ENCODE measurements around the gene GPHN. TPM values are rescaled to one million over a fixed set of nuclear protein-coding genes. Genes with fewer than 3 reads are reported as not detected.

GPHN gene
- total and polyA plus RNA-seq, 2 of the 8 experiments (the other 6 are each of a cell fraction or from before 2014, with no cell fraction given), result 6.0 to 16.0 TPM

DNA sequence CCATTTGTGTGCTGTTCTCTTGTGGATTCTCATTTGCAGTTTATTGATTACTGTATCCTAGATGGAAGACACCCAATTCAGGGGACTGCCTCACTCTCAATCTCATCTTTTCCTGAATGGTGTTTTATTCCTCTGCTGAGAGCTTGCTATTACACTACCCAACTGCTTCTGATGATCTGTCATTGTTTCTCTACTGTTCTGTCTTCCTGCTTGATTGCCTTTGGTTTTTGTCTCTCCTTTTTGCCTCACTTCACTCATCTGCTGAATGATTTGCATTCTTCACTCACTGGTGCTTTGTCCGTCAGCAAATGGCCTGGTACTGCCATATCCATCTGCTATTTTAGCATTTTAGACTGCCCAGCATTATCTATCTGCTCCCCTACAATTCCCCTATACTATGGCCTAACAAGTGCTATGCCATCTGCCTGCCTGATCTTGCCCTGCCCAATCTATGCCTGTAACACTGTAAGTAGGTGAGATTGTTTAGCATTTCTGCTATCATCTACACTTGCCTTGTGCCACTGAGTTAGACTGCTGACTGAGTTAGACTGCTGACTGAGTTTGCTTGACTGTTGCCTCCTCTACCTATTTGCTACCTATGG, 335.1 kb downstream of the GPHN start:
- Histone ChIP-seq H3K36me3 (ENCODE audit: control insufficient read depth in 2 of 4, insufficient read depth in 4 of 4, low read length in 3 of 4) (no peaks in the 10 kb centered on the region), H2BK120ac (replicated peaks; ENCODE audit: low read depth, low read length) (peak overlapping the region; percentile 83), H4K20me1 (replicated peaks in 1 of 2; ENCODE audit: control insufficient read depth in 1 of 2, insufficient read depth in 2 of 2, low read length in 2 of 2) (peaks cover 0 to 3% of the 10 kb centered on the region in 2 experiments), H3K9ac (replicated peaks in 1 of 4; ENCODE audit: extremely low read depth in 1 of 4, low read depth in 3 of 4, low read length in 3 of 4) (0 out of 7 replicates have a peak overlapping the region, but pooled peaks of 1 of the 4 experiments have one; percentile 4), H4K5ac (ENCODE audit: insufficient read length, low read depth, low read length) (no peak overlapping the region), H3K27ac (ENCODE audit: low read depth, low read length) (no peak overlapping the region), H2BK12ac (ENCODE audit: low read depth, low read length) (no peak overlapping the region), H3K56ac (replicated peaks; ENCODE audit: insufficient read length, low read depth, low read length) (no peak overlapping the region), H3K4me2 (ENCODE audit: insufficient read depth in 1 of 2, low read depth in 2 of 2, low read length in 2 of 2) (no peak overlapping the region), H3K79me1 (ENCODE audit: low read depth, low read length) (no peaks in the 10 kb centered on the region), H2AK5ac (ENCODE audit: low read depth, low read length) (no peak overlapping the region), H3K4me1 (replicated peaks in 1 of 4; ENCODE audit: control insufficient read depth in 3 of 4, insufficient read depth in 4 of 4, low read length in 3 of 4) (no peaks in the 10 kb centered on the region; a peak in 1 of 7 replicates), H2BK15ac (ENCODE audit: low read length) (no peak overlapping the region), H2BK20ac (ENCODE audit: low read length) (no peak overlapping the region), H4K91ac (replicated peaks; ENCODE audit: insufficient read length, low read length) (no peak overlapping the region), H3K27me3 (replicated peaks in 1 of 4; ENCODE audit: control insufficient read depth in 3 of 4, extremely low read depth in 1 of 4, insufficient read depth in 3 of 4, low read length in 3 of 4) (no peaks in the 10 kb centered on the region), H2AFZ (ENCODE audit: low read length) (no peak overlapping the region), H3K79me2 (ENCODE audit: control insufficient read depth in 1 of 2, insufficient read depth in 2 of 2, low read length in 2 of 2) (no peaks in the 10 kb centered on the region), H3K18ac (ENCODE audit: extremely low read depth, low read length) (no peak overlapping the region), H3K4ac (replicated peaks; ENCODE audit: insufficient read length, low read depth, low read length) (peak overlapping the region; percentile 28), H3K23ac (ENCODE audit: insufficient read length) (no peak overlapping the region), H2BK5ac (ENCODE audit: low read depth, low read length) (no peak overlapping the region), H3K9me3 (ENCODE audit: insufficient read depth in 2 of 2, low read depth in 1 of 2, low read length in 1 of 2) (no peaks in the 10 kb centered on the region), H3K14ac (ENCODE audit: insufficient read length) (no peak overlapping the region), H3K23me2 (ENCODE audit: low read depth, low read length) (0 out of 2 replicates have a peak, but pooled peaks cover 2% of the 10 kb centered on the region), H3K4me3 (ENCODE audit: extremely low read depth in 1 of 4, insufficient read depth in 2 of 4, low read depth in 3 of 4, low read length in 4 of 4) (no peak overlapping the region), H4K8ac (ENCODE audit: extremely low read depth, insufficient read depth, low read length) (no peak overlapping the region)
- FAIRE-seq (no peak), DNase-seq (ENCODE audit: low read depth in 1 of 2, low spot score in 2 of 2) (no peak)
- ChIA-PET POLR2A (ENCODE audit: partially characterized antibody) (no interaction called here), CTCF (ENCODE audit: partially characterized antibody) (no interaction called here)
- WGBS, 2 experiments (ENCODE audit: extremely low coverage in 1 of 2, insufficient coverage in 1 of 2, insufficient read length in 1 of 2, insufficient replicate concordance in 2 of 2, low coverage in 1 of 2, low lambda C conversion rate in 2 of 2, missing lambda C conversion rate in 1 of 2), result 100% methylated on average over 1 of the region's 1 CpG; no CpG with 5 or more reads in 1 of the 2 experiments
- TF ChIP-seq BACH1 (IDR thresholded peaks at IDR 0.05; ENCODE audit: low read length) (no peak), RAD21 (IDR thresholded peaks at IDR 0.05 in 1 of 2, conservative IDR thresholded peaks at IDR 0.05 in 1 of 2; ENCODE audit: low read depth in 2 of 2, low read length in 2 of 2) (no peak), ZNF274 (IDR thresholded peaks at IDR 0.05; ENCODE audit: borderline replicate concordance, extremely low read depth, low read length) (no peak), SAP30 (IDR thresholded peaks at IDR 0.05; ENCODE audit: insufficient read depth, insufficient replicate concordance, low read length) (no peak), SIN3A (conservative IDR thresholded peaks at IDR 0.05 in 1 of 2, IDR thresholded peaks at IDR 0.05 in 1 of 2; ENCODE audit: low read depth in 1 of 2, low read length in 2 of 2) (no peak), ASH2L (IDR thresholded peaks at IDR 0.05; ENCODE audit: low read length) (no peak), POLR2AphosphoS5 (IDR thresholded peaks at IDR 0.05; ENCODE audit: low read depth, low read length) (no peak), SUZ12 (IDR thresholded peaks at IDR 0.05; ENCODE audit: low read length) (no peak), FOSL1 (IDR thresholded peaks at IDR 0.05; ENCODE audit: insufficient read depth, low read depth, low read length) (no peak), TAF7 (optimal IDR thresholded peaks at IDR 0.05; ENCODE audit: borderline replicate concordance, low read depth, low read length) (no peak), KDM5A (IDR thresholded peaks at IDR 0.05; ENCODE audit: low read length) (no peak), RBBP5 (IDR thresholded peaks at IDR 0.05; ENCODE audit: borderline replicate concordance, low read depth, low read length) (no peak)

Measured in H1 (cell line).